ENCODE results near the gene ZFAND6. TPM values are rescaled to one million over a fixed set of nuclear protein-coding genes. Genes with fewer than 3 reads are reported as not detected.

ZFAND6 gene
- total and polyA plus RNA-seq, 10 of the 15 experiments (the other 5 are each of a cell fraction or from before 2014, with no cell fraction given) = 78.9 to 179 (median 135) TPM

GRCh38 chr15:80093854-80094418, 34.5 kb downstream of the ZFAND6 start:
- ChIA-PET CTCF (no interaction called here), SMC1A (ENCODE audit: uncharacterized antibody, unreplicated experiment) (interaction anchor here (0.7 to 2.2 kb wide), 2 partner anchors 17 to 21 kb away, joined by 3 to 5 read pairs; no protein-coding TSS in a partner anchor), RAD21 (ENCODE audit: unreplicated experiment) (no interaction called here), POLR2A (interaction anchor here (1.0 kb wide), 1 partner anchor 72 kb away, joined by 3 read pairs; no protein-coding TSS in a partner anchor)
- BruUV-seq (replicated peaks) = no TSS peak
- DNase-seq (ENCODE audit: low read depth, low spot score) (no peak), ATAC-seq (no peak; the same call in 2 of the 3 replicates), FAIRE-seq (no peak)
- Histone ChIP-seq H3K9me3 (replicated peaks; ENCODE audit: control insufficient read depth, insufficient read depth, low read length) (no peaks in the 10 kb centered on the region), H3K36me3 (ENCODE audit: control insufficient read depth in 2 of 2, insufficient read depth in 2 of 2, low read length in 1 of 2) (peaks cover 0 to 1% of the 10 kb centered on the region in 2 experiments; a peak in 1 of 4 replicates), H3K27ac (ENCODE audit: control insufficient read depth, insufficient read depth) (no peak overlapping the region), H2AFZ (ENCODE audit: control insufficient read depth, low read depth, low read length) (no peak overlapping the region), H3K27me3 (replicated peaks in 1 of 2; ENCODE audit: control insufficient read depth in 2 of 2, insufficient read depth in 2 of 2, low read length in 1 of 2) (no peaks in the 10 kb centered on the region), H3K4me3 (no peak overlapping the region), H3K9ac (ENCODE audit: control insufficient read depth, insufficient read depth, low read length) (no peak overlapping the region), H4K20me1 (ENCODE audit: control insufficient read depth, insufficient read depth) (0 out of 2 replicates have a peak, but pooled peaks cover under 1% of the 10 kb centered on the region), H3K4me1 (ENCODE audit: control insufficient read depth, insufficient read depth, low read length) (no peaks in the 10 kb centered on the region; the same call in none of the 2 replicates), H3K79me2 (ENCODE audit: control insufficient read depth, insufficient read depth, low read length) (peaks cover 55% of the 10 kb centered on the region), H3K4me2 (ENCODE audit: control insufficient read depth, insufficient read depth) (no peak overlapping the region)
- intact Hi-C loops (cut with micrococcal nuclease; ENCODE audit: unreplicated experiment) (no loop called here), in situ Hi-C loops (cut with MboI) (no loop called here)
- no peak for TF ChIP-seq RBBP5 (conservative IDR thresholded peaks at IDR 0.05)
- TF ChIP-seq E4F1 (IDR thresholded peaks at IDR 0.05; ENCODE audit: borderline replicate concordance, partially characterized antibody) = no peak
- no peak for TF ChIP-seq ZBTB4 (CRISPR knock-in tag; IDR thresholded peaks at IDR 0.05)
- TF ChIP-seq, protein P1, sequence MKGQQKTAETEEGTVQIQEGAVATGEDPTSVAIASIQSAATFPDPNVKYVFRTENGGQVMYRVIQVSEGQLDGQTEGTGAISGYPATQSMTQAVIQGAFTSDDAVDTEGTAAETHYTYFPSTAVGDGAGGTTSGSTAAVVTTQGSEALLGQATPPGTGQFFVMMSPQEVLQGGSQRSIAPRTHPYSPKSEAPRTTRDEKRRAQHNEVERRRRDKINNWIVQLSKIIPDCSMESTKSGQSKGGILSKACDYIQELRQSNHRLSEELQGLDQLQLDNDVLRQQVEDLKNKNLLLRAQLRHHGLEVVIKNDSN (IDR thresholded peaks at IDR 0.05; ENCODE audit: borderline replicate concordance, extremely low read length, insufficient read depth, low read depth, low read length) = no peak
- no peak for TF ChIP-seq SREBF1 (IDR thresholded peaks at IDR 0.05; ENCODE audit: low read length)
- no peak for TF ChIP-seq CREM (IDR thresholded peaks at IDR 0.05; ENCODE audit: low read depth)
- no peak for TF ChIP-seq SUZ12 (IDR thresholded peaks at IDR 0.05; ENCODE audit: unreplicated experiment)
- TF ChIP-seq GABPA (IDR thresholded peaks at IDR 0.05; ENCODE audit: low read depth) = no peak
- TF ChIP-seq SIN3A (IDR thresholded peaks at IDR 0.05; ENCODE audit: low read depth, low read length) = no peak
- no peak for TF ChIP-seq TBL1XR1 (IDR thresholded peaks at IDR 0.05; ENCODE audit: low read depth, low read length)
- TF ChIP-seq, protein P2, sequence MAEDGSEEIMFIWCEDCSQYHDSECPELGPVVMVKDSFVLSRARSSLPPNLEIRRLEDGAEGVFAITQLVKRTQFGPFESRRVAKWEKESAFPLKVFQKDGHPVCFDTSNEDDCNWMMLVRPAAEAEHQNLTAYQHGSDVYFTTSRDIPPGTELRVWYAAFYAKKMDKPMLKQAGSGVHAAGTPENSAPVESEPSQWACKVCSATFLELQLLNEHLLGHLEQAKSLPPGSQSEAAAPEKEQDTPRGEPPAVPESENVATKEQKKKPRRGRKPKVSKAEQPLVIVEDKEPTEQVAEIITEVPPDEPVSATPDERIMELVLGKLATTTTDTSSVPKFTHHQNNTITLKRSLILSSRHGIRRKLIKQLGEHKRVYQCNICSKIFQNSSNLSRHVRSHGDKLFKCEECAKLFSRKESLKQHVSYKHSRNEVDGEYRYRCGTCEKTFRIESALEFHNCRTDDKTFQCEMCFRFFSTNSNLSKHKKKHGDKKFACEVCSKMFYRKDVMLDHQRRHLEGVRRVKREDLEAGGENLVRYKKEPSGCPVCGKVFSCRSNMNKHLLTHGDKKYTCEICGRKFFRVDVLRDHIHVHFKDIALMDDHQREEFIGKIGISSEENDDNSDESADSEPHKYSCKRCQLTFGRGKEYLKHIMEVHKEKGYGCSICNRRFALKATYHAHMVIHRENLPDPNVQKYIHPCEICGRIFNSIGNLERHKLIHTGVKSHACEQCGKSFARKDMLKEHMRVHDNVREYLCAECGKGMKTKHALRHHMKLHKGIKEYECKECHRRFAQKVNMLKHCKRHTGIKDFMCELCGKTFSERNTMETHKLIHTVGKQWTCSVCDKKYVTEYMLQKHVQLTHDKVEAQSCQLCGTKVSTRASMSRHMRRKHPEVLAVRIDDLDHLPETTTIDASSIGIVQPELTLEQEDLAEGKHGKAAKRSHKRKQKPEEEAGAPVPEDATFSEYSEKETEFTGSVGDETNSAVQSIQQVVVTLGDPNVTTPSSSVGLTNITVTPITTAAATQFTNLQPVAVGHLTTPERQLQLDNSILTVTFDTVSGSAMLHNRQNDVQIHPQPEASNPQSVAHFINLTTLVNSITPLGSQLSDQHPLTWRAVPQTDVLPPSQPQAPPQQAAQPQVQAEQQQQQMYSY (CRISPR knock-in tag; IDR thresholded peaks at IDR 0.05) = no peak
- TF ChIP-seq DPF2 (IDR thresholded peaks at IDR 0.05) = no peak
- no peak for TF ChIP-seq FOXM1 (IDR thresholded peaks at IDR 0.05; ENCODE audit: low read depth, low read length)
- WGBS (ENCODE audit: insufficient coverage, insufficient replicate concordance, low lambda C conversion rate, missing lambda C conversion rate) = 98% methylated on average over 5 of the region's 5 CpGs

Data from GM12878 (cell line).